ENCODE results near the gene C5orf22. TPM values are rescaled to one million over a fixed set of nuclear protein-coding genes. Genes with fewer than 3 reads are reported as not detected.

C5orf22 gene
- total RNA-seq, 1 experiment from 2014 or later, result 39.0 TPM

GRCh38 chr5:31569068-31569467, 37.0 kb downstream of the C5orf22 start:
- H3K9me3 ChIP-seq (ENCODE audit: control insufficient read depth, insufficient read depth, low read depth, low read length), result no peaks in the 10 kb centered on the region
- no peak overlapping the region for H3K27ac ChIP-seq (ENCODE audit: low read length)
- TF ChIP-seq CTCF (IDR thresholded peaks at IDR 0.05) (no peak), TCF7L2 (IDR thresholded peaks at IDR 0.05; ENCODE audit: low read depth, low read length) (no peak), REST (IDR thresholded peaks at IDR 0.05; ENCODE audit: insufficient read depth in 1 of 2, low read depth in 2 of 2, low read length in 1 of 2) (no peak), SIN3A (IDR thresholded peaks at IDR 0.05; ENCODE audit: borderline replicate concordance, insufficient read depth, low read depth, low read length) (no peak), POLR2AphosphoS5 (IDR thresholded peaks at IDR 0.05; ENCODE audit: low read depth, low read length) (no peak)
- in situ Hi-C loops (cut with HindIII; ENCODE audit: low pct_unique_long_range_greater_than_20kb, low sequenced_read_pairs), result no loop called here
- no peaks in the 10 kb centered on the region for H3K36me3 ChIP-seq (ENCODE audit: control insufficient read depth, insufficient read depth, low read length)
- ChIA-PET POLR2A (no interaction called here), CTCF (no interaction called here)
- H3K4me1 ChIP-seq (ENCODE audit: control insufficient read depth, insufficient read depth, low read length), result no peaks in the 10 kb centered on the region
- no peaks in the 10 kb centered on the region for H3K27me3 ChIP-seq (ENCODE audit: control insufficient read depth, insufficient read depth, low read length)
- ATAC-seq (no peak), DNase-seq (ENCODE audit: low read depth, low spot score) (no peak)
- BruUV-seq (replicated peaks), result no TSS peak
- H3K4me3 ChIP-seq (ENCODE audit: low read depth in 2 of 2, low read length in 2 of 2), result no peak overlapping the region
- intact Hi-C loops (cut with micrococcal nuclease; ENCODE audit: unreplicated experiment), result no loop called here

- intact Hi-C loops (cut with micrococcal nuclease; ENCODE audit: unreplicated experiment) (no loop called here), in situ Hi-C loops (cut with HindIII; ENCODE audit: low pct_unique_long_range_greater_than_20kb, low sequenced_read_pairs) (no loop called here)
- ATAC-seq, result no peak
- Histone ChIP-seq H3K4me1 (ENCODE audit: control insufficient read depth, insufficient read depth, low read length) (no peaks in the 10 kb centered on the region), H3K36me3 (ENCODE audit: control insufficient read depth, insufficient read depth, low read length) (no peaks in the 10 kb centered on the region), H3K4me3 (ENCODE audit: low read depth in 2 of 2, low read length in 2 of 2) (no peak overlapping the region), H3K27me3 (ENCODE audit: control insufficient read depth, insufficient read depth, low read length) (peaks cover 9% of the 10 kb centered on the region), H3K9me3 (ENCODE audit: control insufficient read depth, insufficient read depth, low read depth, low read length) (no peaks in the 10 kb centered on the region), H3K27ac (ENCODE audit: low read length) (no peak overlapping the region)
- POLR2A ChIA-PET, result no interaction called here
- TF ChIP-seq TCF7L2 (IDR thresholded peaks at IDR 0.05; ENCODE audit: low read depth, low read length) (no peak), REST (IDR thresholded peaks at IDR 0.05; ENCODE audit: insufficient read depth in 1 of 2, low read depth in 2 of 2, low read length in 1 of 2) (no peak)
- DNase-seq (ENCODE audit: low read depth, low spot score), result no peak
- CTCF ChIA-PET, result interaction anchor here (0.7 kb wide), 1 partner anchor 40 kb away, joined by 3 read pairs; no protein-coding TSS in a partner anchor
- no TSS peak for BruUV-seq (replicated peaks)
These were observed 41.5 kb downstream of the C5orf22 start for GRCh38 chr5:31573494-31574142.

Data from Panc1 (cell line).